ENCODE results near the gene IRF1.

Gene IRF1

GRCh38 chr5:132435447-132435846 lies 55.1 kb downstream of the IRF1 start:
- no peaks in the 10 kb centered on the region for H3K27me3 ChIP-seq (ENCODE audit: insufficient read depth, low read length)
- H3K23ac ChIP-seq (ENCODE audit: low read length), result no peak overlapping the region
- no peak overlapping the region for H4K8ac ChIP-seq (ENCODE audit: low read depth, low read length)
- no peak overlapping the region for H2BK120ac ChIP-seq (ENCODE audit: insufficient read depth, low read length, poor library complexity)
- no peak overlapping the region for H4K91ac ChIP-seq (ENCODE audit: low read depth, low read length)
- DNase-seq, result no peak
- H3K9ac ChIP-seq (ENCODE audit: low read length), result no peak overlapping the region
- H3K79me2 ChIP-seq (ENCODE audit: control insufficient read depth, insufficient read depth, low read length, poor library complexity), result no peaks in the 10 kb centered on the region
- no peak overlapping the region for H2AFZ ChIP-seq (ENCODE audit: insufficient read depth, low read length, poor library complexity)
- H3K14ac ChIP-seq (ENCODE audit: low read length), result no peak overlapping the region
- no peak overlapping the region for H3K18ac ChIP-seq (ENCODE audit: low read length)
- H2BK5ac ChIP-seq (ENCODE audit: low read depth, low read length, poor library complexity), result no peak overlapping the region
- H3K9me3 ChIP-seq (ENCODE audit: insufficient read depth, low read depth, low read length), result no peaks in the 10 kb centered on the region
- no peak overlapping the region for H4K12ac ChIP-seq (ENCODE audit: low read depth, low read length)
- no peak overlapping the region for H3K4me2 ChIP-seq (ENCODE audit: low read length)
- H2BK12ac ChIP-seq (ENCODE audit: low read length), result no peak overlapping the region
- no peak overlapping the region for H3K27ac ChIP-seq (ENCODE audit: low read depth, low read length)
- H3K4me1 ChIP-seq (ENCODE audit: control insufficient read depth in 1 of 2, insufficient read depth in 2 of 2, low read length in 2 of 2), result peaks cover 0 to 11% of the 10 kb centered on the region in 2 experiments
- no CpG with 5 or more reads among the region's 2 CpGs for WGBS (ENCODE audit: extremely low coverage, insufficient coverage, insufficient read length)
- H3K79me1 ChIP-seq (ENCODE audit: low read length), result peaks cover 2% of the 10 kb centered on the region
- no peaks in the 10 kb centered on the region for H3K36me3 ChIP-seq (ENCODE audit: control insufficient read depth in 1 of 2, insufficient read depth in 2 of 2, low read length in 2 of 2)
- H2AK5ac ChIP-seq (ENCODE audit: low read length), result no peak overlapping the region
- H3K4me3 ChIP-seq (ENCODE audit: low read depth, low read length), result no peak overlapping the region
- H3K4ac ChIP-seq (ENCODE audit: low read depth, low read length), result no peak overlapping the region

- no peak overlapping the region for H3K4me2 ChIP-seq (ENCODE audit: low read length)
- H3K9me3 ChIP-seq (ENCODE audit: insufficient read depth, low read depth, low read length), result no peaks in the 10 kb centered on the region
- no peak overlapping the region for H4K8ac ChIP-seq (ENCODE audit: low read depth, low read length)
- no peak overlapping the region for H3K23ac ChIP-seq (ENCODE audit: low read length)
- no peak overlapping the region for H3K18ac ChIP-seq (ENCODE audit: low read length)
- no peak overlapping the region for H3K14ac ChIP-seq (ENCODE audit: low read length)
- no peak overlapping the region for H4K91ac ChIP-seq (ENCODE audit: low read depth, low read length)
- no peak overlapping the region for H4K12ac ChIP-seq (ENCODE audit: low read depth, low read length)
- H3K4me1 ChIP-seq (ENCODE audit: control insufficient read depth in 1 of 2, insufficient read depth in 2 of 2, low read length in 2 of 2), result peaks cover 0 to 11% of the 10 kb centered on the region in 2 experiments
- H2AFZ ChIP-seq (ENCODE audit: insufficient read depth, low read length, poor library complexity), result no peak overlapping the region
- H2AK5ac ChIP-seq (ENCODE audit: low read length), result no peak overlapping the region
- no peak overlapping the region for H3K4me3 ChIP-seq (ENCODE audit: low read depth, low read length)
- H3K36me3 ChIP-seq (ENCODE audit: control insufficient read depth in 1 of 2, insufficient read depth in 2 of 2, low read length in 2 of 2), result no peaks in the 10 kb centered on the region
- no peak overlapping the region for H2BK5ac ChIP-seq (ENCODE audit: low read depth, low read length, poor library complexity)
- H3K79me2 ChIP-seq (ENCODE audit: control insufficient read depth, insufficient read depth, low read length, poor library complexity), result no peaks in the 10 kb centered on the region
- no peak overlapping the region for H3K4ac ChIP-seq (ENCODE audit: low read depth, low read length)
- no peak overlapping the region for H2BK12ac ChIP-seq (ENCODE audit: low read length)
- no CpG with 5 or more reads among the region's 12 CpGs for WGBS (ENCODE audit: extremely low coverage, insufficient coverage, insufficient read length)
- no peak overlapping the region for H3K9ac ChIP-seq (ENCODE audit: low read length)
- no peak for DNase-seq
- H3K79me1 ChIP-seq (ENCODE audit: low read length), result peaks cover 2% of the 10 kb centered on the region
- H2BK120ac ChIP-seq (ENCODE audit: insufficient read depth, low read length, poor library complexity), result no peak overlapping the region
- H3K27me3 ChIP-seq (ENCODE audit: insufficient read depth, low read length), result no peaks in the 10 kb centered on the region
- no peak overlapping the region for H3K27ac ChIP-seq (ENCODE audit: low read depth, low read length)
These were observed 55.9 kb downstream of the IRF1 start for GRCh38 chr5:132434416-132435286.

GRCh38 chr5:132433141-132433540 lies 57.4 kb downstream of the IRF1 start:
- Histone ChIP-seq H2BK120ac (ENCODE audit: insufficient read depth, low read length, poor library complexity) (no peak overlapping the region), H3K4me3 (ENCODE audit: low read depth, low read length) (no peak overlapping the region), H3K18ac (ENCODE audit: low read length) (no peak overlapping the region), H3K27ac (ENCODE audit: low read depth, low read length) (no peak overlapping the region), H4K8ac (ENCODE audit: low read depth, low read length) (no peak overlapping the region), H3K14ac (ENCODE audit: low read length) (no peak overlapping the region), H3K9me3 (ENCODE audit: insufficient read depth, low read depth, low read length) (no peaks in the 10 kb centered on the region), H3K27me3 (ENCODE audit: insufficient read depth, low read length) (no peaks in the 10 kb centered on the region), H3K79me2 (ENCODE audit: control insufficient read depth, insufficient read depth, low read length, poor library complexity) (no peaks in the 10 kb centered on the region), H2AK5ac (ENCODE audit: low read length) (no peak overlapping the region), H2BK12ac (ENCODE audit: low read length) (no peak overlapping the region), H4K91ac (ENCODE audit: low read depth, low read length) (no peak overlapping the region), H3K4me1 (ENCODE audit: control insufficient read depth in 1 of 2, insufficient read depth in 2 of 2, low read length in 2 of 2) (peaks cover 8 to 22% of the 10 kb centered on the region in 2 experiments), H2BK5ac (ENCODE audit: low read depth, low read length, poor library complexity) (no peak overlapping the region), H2AFZ (ENCODE audit: insufficient read depth, low read length, poor library complexity) (no peak overlapping the region), H3K4ac (ENCODE audit: low read depth, low read length) (no peak overlapping the region), H3K9ac (ENCODE audit: low read length) (no peak overlapping the region), H4K12ac (ENCODE audit: low read depth, low read length) (no peak overlapping the region), H3K23ac (ENCODE audit: low read length) (no peak overlapping the region), H3K4me2 (ENCODE audit: low read length) (no peak overlapping the region), H3K79me1 (ENCODE audit: low read length) (no peaks in the 10 kb centered on the region), H3K36me3 (ENCODE audit: control insufficient read depth in 1 of 2, insufficient read depth in 2 of 2, low read length in 2 of 2) (no peaks in the 10 kb centered on the region)
- DNase-seq, result no peak
- no CpG with 5 or more reads among the region's 6 CpGs for WGBS (ENCODE audit: extremely low coverage, insufficient coverage, insufficient read length)

- no peak overlapping the region for H2BK12ac ChIP-seq (ENCODE audit: low read length)
- H2AK5ac ChIP-seq (ENCODE audit: low read length), result no peak overlapping the region
- H3K4me1 ChIP-seq (ENCODE audit: control insufficient read depth in 1 of 2, insufficient read depth in 2 of 2, low read length in 2 of 2), result peaks cover 21 to 28% of the 10 kb centered on the region in 2 experiments
- no peak overlapping the region for H3K14ac ChIP-seq (ENCODE audit: low read length)
- H2BK5ac ChIP-seq (ENCODE audit: low read depth, low read length, poor library complexity), result no peak overlapping the region
- H3K27ac ChIP-seq (ENCODE audit: low read depth, low read length), result no peak overlapping the region
- no peak overlapping the region for H3K4ac ChIP-seq (ENCODE audit: low read depth, low read length)
- no peak overlapping the region for H3K18ac ChIP-seq (ENCODE audit: low read length)
- no peak overlapping the region for H3K4me2 ChIP-seq (ENCODE audit: low read length)
- no peaks in the 10 kb centered on the region for H3K9me3 ChIP-seq (ENCODE audit: insufficient read depth, low read depth, low read length)
- H3K23ac ChIP-seq (ENCODE audit: low read length), result no peak overlapping the region
- DNase-seq, result no peak
- H3K27me3 ChIP-seq (ENCODE audit: insufficient read depth, low read length), result no peaks in the 10 kb centered on the region
- no CpG with 5 or more reads among the region's 4 CpGs for WGBS (ENCODE audit: extremely low coverage, insufficient coverage, insufficient read length)
- H3K79me1 ChIP-seq (ENCODE audit: low read length), result peaks cover 6% of the 10 kb centered on the region
- no peak overlapping the region for H4K91ac ChIP-seq (ENCODE audit: low read depth, low read length)
- no peak overlapping the region for H3K9ac ChIP-seq (ENCODE audit: low read length)
- no peak overlapping the region for H3K4me3 ChIP-seq (ENCODE audit: low read depth, low read length)
- H4K8ac ChIP-seq (ENCODE audit: low read depth, low read length), result no peak overlapping the region
- no peak overlapping the region for H4K12ac ChIP-seq (ENCODE audit: low read depth, low read length)
- H3K36me3 ChIP-seq (ENCODE audit: control insufficient read depth in 1 of 2, insufficient read depth in 2 of 2, low read length in 2 of 2), result no peaks in the 10 kb centered on the region
- H3K79me2 ChIP-seq (ENCODE audit: control insufficient read depth, insufficient read depth, low read length, poor library complexity), result no peaks in the 10 kb centered on the region
- no peak overlapping the region for H2BK120ac ChIP-seq (ENCODE audit: insufficient read depth, low read length, poor library complexity)
- H2AFZ ChIP-seq (ENCODE audit: insufficient read depth, low read length, poor library complexity), result no peak overlapping the region
These were observed 58.9 kb downstream of the IRF1 start for GRCh38 chr5:132431632-132432031.
